ENCODE measurements around the gene SVOPL. TPM values are rescaled to one million over a fixed set of nuclear protein-coding genes. Genes with fewer than 3 reads are reported as not detected.

Gene SVOPL
- polyA plus RNA-seq, 1 donor from 2014 or later = not detected

GRCh38 chr7:138661069-138661635 is 40.0 kb downstream of the SVOPL start:
- peaks cover 2% of the 10 kb centered on the region for H3K36me3 Mint-ChIP-seq
- H3K27me3 Mint-ChIP-seq = peaks cover 22% of the 10 kb centered on the region
- no peak overlapping the region for H3K27ac Mint-ChIP-seq
- H3K4me1 Mint-ChIP-seq = no peaks in the 10 kb centered on the region
- no peak overlapping the region for H3K4me3 Mint-ChIP-seq
- peaks cover 0 to 6% (median 3%) of the 10 kb centered on the region in 3 donors for H3K9me3 Mint-ChIP-seq

GRCh38 chr7:138658889-138659288 is 42.3 kb downstream of the SVOPL start:
- Mint-ChIP-seq H3K4me3 (no peak overlapping the region), H3K27me3 (peaks cover 13% of the 10 kb centered on the region), H3K36me3 (peaks cover 2% of the 10 kb centered on the region), H3K4me1 (no peaks in the 10 kb centered on the region), H3K9me3 (peaks cover 0 to 8% (median 0%) of the 10 kb centered on the region in 3 donors), H3K27ac (no peak overlapping the region)

- Mint-ChIP-seq H3K36me3 (peaks cover 2% of the 10 kb centered on the region), H3K4me3 (no peak overlapping the region), H3K27ac (no peak overlapping the region), H3K9me3 (peaks cover 0 to 8% (median 0%) of the 10 kb centered on the region in 3 donors), H3K4me1 (no peaks in the 10 kb centered on the region), H3K27me3 (peaks cover 8% of the 10 kb centered on the region)
These were observed 43.2 kb downstream of the SVOPL start for GRCh38 chr7:138657854-138658386.

GRCh38 chr7:138656952-138657351 is 44.2 kb downstream of the SVOPL start:
- peaks cover 2% of the 10 kb centered on the region for H3K36me3 Mint-ChIP-seq
- H3K27ac Mint-ChIP-seq = no peak overlapping the region
- H3K9me3 Mint-ChIP-seq = peaks cover 0 to 8% (median 0%) of the 10 kb centered on the region in 3 donors
- H3K4me1 Mint-ChIP-seq = no peaks in the 10 kb centered on the region
- peaks cover 4% of the 10 kb centered on the region for H3K27me3 Mint-ChIP-seq
- H3K4me3 Mint-ChIP-seq = no peak overlapping the region

- Mint-ChIP-seq H3K9me3 (peaks cover 0 to 5% (median 4%) of the 10 kb centered on the region in 3 donors), H3K36me3 (peaks cover 2% of the 10 kb centered on the region), H3K27ac (no peak overlapping the region), H3K27me3 (no peaks in the 10 kb centered on the region), H3K4me1 (no peaks in the 10 kb centered on the region), H3K4me3 (no peak overlapping the region)
These were observed 46.5 kb downstream of the SVOPL start for GRCh38 chr7:138654616-138655015.

GRCh38 chr7:138649506-138649905 is 51.7 kb downstream of the SVOPL start:
- H3K27ac Mint-ChIP-seq = no peak overlapping the region
- no peaks in the 10 kb centered on the region for H3K36me3 Mint-ChIP-seq
- H3K9me3 Mint-ChIP-seq = peaks cover 2 to 6% (median 4%) of the 10 kb centered on the region in 3 donors
- peaks cover 0 to 2% (median 0%) of the 10 kb centered on the region in 3 donors for H3K4me1 Mint-ChIP-seq
- no peak overlapping the region for H3K4me3 Mint-ChIP-seq
- H3K27me3 Mint-ChIP-seq = no peaks in the 10 kb centered on the region

- peaks cover 0 to 3% (median 0%) of the 10 kb centered on the region in 3 donors for H3K4me1 Mint-ChIP-seq
- H3K27ac Mint-ChIP-seq = peak overlapping the region in 1 of 3 donors; percentile 16
- H3K9me3 Mint-ChIP-seq = peaks cover 0 to 5% (median 4%) of the 10 kb centered on the region in 3 donors
- H3K36me3 Mint-ChIP-seq = no peaks in the 10 kb centered on the region
- no peak overlapping the region for H3K4me3 Mint-ChIP-seq
- H3K27me3 Mint-ChIP-seq = no peaks in the 10 kb centered on the region
These were observed 55.9 kb downstream of the SVOPL start for GRCh38 chr7:138645284-138645683.

GRCh38 chr7:138632826-138633602 is 68.1 kb downstream of the SVOPL start:
- Mint-ChIP-seq H3K36me3 (no peaks in the 10 kb centered on the region), H3K4me1 (no peaks in the 10 kb centered on the region), H3K4me3 (no peak overlapping the region), H3K27me3 (peaks cover 15% of the 10 kb centered on the region), H3K9me3 (peaks cover 0 to 1% (median 0%) of the 10 kb centered on the region in 3 donors), H3K27ac (no peak overlapping the region)

GRCh38 chr7:138632384-138632783 is 68.8 kb downstream of the SVOPL start:
- Mint-ChIP-seq H3K27ac (no peak overlapping the region), H3K27me3 (peaks cover 18% of the 10 kb centered on the region), H3K4me1 (no peaks in the 10 kb centered on the region), H3K4me3 (peak overlapping the region in 1 of 4 donors; percentile 30), H3K36me3 (no peaks in the 10 kb centered on the region), H3K9me3 (peaks cover 0 to 1% (median 0%) of the 10 kb centered on the region in 3 donors)

GRCh38 chr7:138630059-138630610 is 71.0 kb downstream of the SVOPL start:
- peaks cover 17% of the 10 kb centered on the region for H3K27me3 Mint-ChIP-seq
- H3K27ac Mint-ChIP-seq = no peak overlapping the region
- no peaks in the 10 kb centered on the region for H3K4me1 Mint-ChIP-seq
- peaks cover 0 to 3% (median 0%) of the 10 kb centered on the region in 3 donors for H3K9me3 Mint-ChIP-seq
- H3K4me3 Mint-ChIP-seq = no peak overlapping the region
- no peaks in the 10 kb centered on the region for H3K36me3 Mint-ChIP-seq

- Mint-ChIP-seq H3K27me3 (peaks cover 17% of the 10 kb centered on the region), H3K9me3 (peaks cover 0 to 3% (median 0%) of the 10 kb centered on the region in 3 donors), H3K4me1 (no peaks in the 10 kb centered on the region), H3K36me3 (no peaks in the 10 kb centered on the region), H3K27ac (no peak overlapping the region), H3K4me3 (no peak overlapping the region)
These were observed 73.8 kb downstream of the SVOPL start for GRCh38 chr7:138627361-138627760.

- Mint-ChIP-seq H3K27ac (no peak overlapping the region), H3K27me3 (peaks cover 13% of the 10 kb centered on the region), H3K4me1 (no peaks in the 10 kb centered on the region), H3K4me3 (no peak overlapping the region), H3K36me3 (no peaks in the 10 kb centered on the region), H3K9me3 (peaks cover 0 to 3% (median 0%) of the 10 kb centered on the region in 3 donors)
These were observed 74.3 kb downstream of the SVOPL start for GRCh38 chr7:138626846-138627245.

- no peaks in the 10 kb centered on the region for H3K36me3 Mint-ChIP-seq
- no peak overlapping the region for H3K27ac Mint-ChIP-seq
- no peaks in the 10 kb centered on the region for H3K4me1 Mint-ChIP-seq
- no peak overlapping the region for H3K4me3 Mint-ChIP-seq
- peaks cover 9% of the 10 kb centered on the region for H3K27me3 Mint-ChIP-seq
- peaks cover 0 to 3% (median 0%) of the 10 kb centered on the region in 3 donors for H3K9me3 Mint-ChIP-seq
These were observed 75.3 kb downstream of the SVOPL start for GRCh38 chr7:138625849-138626230.

GRCh38 chr7:138625084-138625848 is 75.9 kb downstream of the SVOPL start:
- no peak overlapping the region for H3K4me3 Mint-ChIP-seq
- H3K4me1 Mint-ChIP-seq = no peaks in the 10 kb centered on the region
- peaks cover 0 to 3% (median 0%) of the 10 kb centered on the region in 3 donors for H3K9me3 Mint-ChIP-seq
- H3K36me3 Mint-ChIP-seq = no peaks in the 10 kb centered on the region
- H3K27ac Mint-ChIP-seq = no peak overlapping the region
- peaks cover 9% of the 10 kb centered on the region for H3K27me3 Mint-ChIP-seq

- Mint-ChIP-seq H3K27ac (no peak overlapping the region), H3K4me3 (no peak overlapping the region), H3K27me3 (peaks cover 4% of the 10 kb centered on the region), H3K4me1 (peaks cover 0 to 2% (median 0%) of the 10 kb centered on the region in 3 donors), H3K9me3 (peaks cover 0 to 3% (median 0%) of the 10 kb centered on the region in 3 donors), H3K36me3 (no peaks in the 10 kb centered on the region)
These were observed 78.3 kb downstream of the SVOPL start for GRCh38 chr7:138622841-138623240.

All from IgD-negative memory B cell (primary cell).